IPS DF 19.7 (cell line): ENCODE measurements around the gene VANGL2.
"Not testable (repeated sequence)": the region's sequence is repeated elsewhere in the genome, so short reads cannot be mapped to it uniquely, and the experiment has no call there.

Source experiments
- DNase-seq: peaks from one replicate; pipeline ENCODE4 v3.0.0-alpha.2; 2013; ENCODE audit warnings: low read depth, low spot score

Gene VANGL2

GRCh38 chr1:160370561-160371345 lies 29.6 kb upstream of the VANGL2 start:
- no peak for DNase-seq

DNA sequence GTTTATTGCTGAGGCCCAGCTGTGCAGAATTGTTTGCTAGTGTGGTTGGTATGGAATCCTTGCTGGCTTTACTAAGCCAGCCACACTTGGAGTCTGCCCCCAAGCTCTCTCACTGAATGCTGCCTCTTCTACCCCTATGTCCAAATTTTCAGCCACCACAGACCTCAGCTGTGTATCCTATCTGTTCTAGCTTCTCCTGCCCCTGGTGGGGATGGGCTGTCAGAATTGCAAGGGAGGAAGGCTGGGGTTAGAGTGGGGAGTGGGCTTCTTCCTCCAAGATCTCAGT lies 29.1 kb upstream of the VANGL2 start:
- no peak for DNase-seq

- DNase-seq, result no peak
Observed at GRCh38 chr1:160371756-160372155, 28.6 kb upstream of the VANGL2 start.

GRCh38 chr1:160373696-160374095 lies 26.7 kb upstream of the VANGL2 start:
- DNase-seq, result no peak

- DNase-seq, result no peak
Observed at GRCh38 chr1:160374306-160375110, 25.9 kb upstream of the VANGL2 start.

DNA sequence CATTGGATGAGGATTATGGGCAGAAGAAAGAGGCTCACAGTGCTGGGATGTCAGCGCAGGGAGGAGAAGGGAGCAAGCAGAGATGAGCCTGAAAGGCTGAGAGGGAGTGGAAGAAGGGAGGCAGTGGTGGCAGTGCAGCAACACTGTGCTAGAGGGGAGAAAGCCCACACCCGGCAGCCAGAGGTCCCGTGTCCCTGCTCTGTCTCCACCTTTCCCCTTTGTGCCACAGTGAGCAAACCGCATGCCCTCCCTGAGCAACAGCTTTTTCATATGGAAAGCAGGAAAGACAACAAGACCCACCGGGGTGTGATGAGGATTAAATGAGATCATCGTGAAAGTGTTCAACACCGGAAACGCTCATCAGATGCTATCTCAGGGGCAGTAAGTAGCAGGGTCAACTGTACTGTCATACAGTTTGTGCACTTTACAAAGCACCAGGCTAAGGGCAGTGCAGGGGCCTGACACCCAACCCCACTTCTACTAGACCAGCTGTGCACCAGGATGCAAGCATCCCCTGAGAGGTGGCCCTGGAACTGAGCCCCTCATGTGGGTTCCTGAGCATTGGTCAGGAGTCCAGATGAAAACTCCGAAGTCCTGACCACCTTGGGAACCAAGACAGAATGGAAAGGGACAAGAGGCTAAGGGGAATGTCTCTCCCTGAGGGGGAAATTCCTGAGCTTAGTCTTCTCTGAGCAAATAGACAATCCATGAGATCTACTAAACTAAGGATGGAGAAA lies 24.4 kb upstream of the VANGL2 start:
- DNase-seq, result no peak

DNA sequence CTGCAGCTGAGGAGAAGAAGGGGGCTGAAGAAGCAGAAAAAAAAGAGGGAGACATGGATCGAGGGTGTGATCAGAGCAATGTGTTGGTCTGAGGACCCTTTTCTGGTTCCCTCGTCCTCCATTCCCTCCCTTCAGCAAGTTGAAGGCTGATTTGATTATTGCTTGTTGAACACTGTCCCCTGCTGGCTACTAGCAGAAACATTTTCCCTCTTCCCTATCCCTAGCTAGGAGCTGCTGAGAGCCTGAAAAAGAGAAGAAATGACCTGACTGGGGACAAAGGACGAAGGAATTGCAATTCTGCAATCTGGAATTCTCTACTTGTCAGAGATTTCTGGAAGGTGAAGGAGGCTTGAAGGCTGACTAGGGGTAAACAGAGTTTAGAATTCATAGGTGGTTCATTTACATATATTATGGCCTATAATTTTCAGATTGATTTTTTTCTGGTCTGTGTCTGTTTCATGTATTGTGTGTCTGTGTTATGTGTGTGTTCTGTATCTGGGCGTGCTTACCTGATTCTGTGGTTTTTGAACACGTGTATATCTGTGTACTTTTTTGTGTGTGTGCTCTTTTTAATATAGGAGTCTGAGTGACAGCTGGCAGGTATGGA lies 23.7 kb upstream of the VANGL2 start:
- DNase-seq, result peak; percentile 84

DNA sequence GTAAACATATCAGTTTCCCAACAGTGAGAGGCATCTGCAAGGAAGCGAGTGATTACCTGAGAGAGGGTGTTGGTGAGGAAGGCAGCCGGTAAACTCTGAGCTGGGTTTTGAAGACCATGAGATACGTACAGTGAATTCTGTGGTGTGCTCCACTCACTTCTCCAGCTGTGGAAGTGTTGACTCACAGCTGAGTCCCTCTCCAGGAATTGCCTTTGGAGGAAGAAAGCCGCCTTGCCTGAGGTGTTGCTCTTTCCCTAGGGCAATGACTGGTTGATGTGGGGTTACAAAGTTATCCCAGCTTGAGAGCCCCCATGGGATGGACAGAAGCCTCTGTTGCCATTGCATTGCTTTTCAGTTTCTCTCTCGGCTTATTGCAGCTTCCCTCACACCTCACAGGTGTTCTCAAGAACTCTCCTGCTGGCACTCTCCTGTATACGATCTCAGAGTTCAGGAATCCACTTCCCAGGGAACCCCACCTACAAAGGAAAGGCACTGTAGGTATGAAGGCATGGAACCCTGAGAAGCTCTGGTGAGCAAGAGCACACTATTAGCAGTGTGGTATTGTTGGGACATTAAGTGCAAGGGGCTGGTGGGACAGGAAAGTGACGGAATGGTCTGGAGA lies 22.7 kb upstream of the VANGL2 start:
- no peak for DNase-seq

GRCh38 chr1:160384812-160385211 lies 15.6 kb upstream of the VANGL2 start:
- not testable (repeated sequence) for DNase-seq

GRCh38 chr1:160388406-160388805 lies 12.0 kb upstream of the VANGL2 start:
- DNase-seq, result not testable (repeated sequence)

DNA sequence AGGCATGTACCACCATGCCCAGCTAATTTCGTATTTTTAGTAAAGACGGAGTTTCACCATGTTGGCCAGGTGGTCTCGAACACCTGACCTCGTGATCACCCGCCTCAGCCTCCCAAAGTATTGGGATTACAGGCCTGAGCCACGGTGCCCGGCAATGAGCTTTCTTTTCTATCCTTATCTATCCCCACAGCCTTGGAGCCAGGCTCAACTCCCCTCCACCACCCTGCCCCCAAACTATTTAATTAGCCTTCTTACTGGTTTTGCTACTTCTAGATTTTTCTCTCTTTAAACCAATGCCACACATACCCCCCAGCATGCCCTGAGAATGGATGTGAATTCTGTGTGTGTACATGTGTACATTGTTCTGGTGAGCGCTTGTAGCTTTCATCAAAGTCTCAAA lies 5.7 kb upstream of the VANGL2 start:
- DNase-seq, result no peak

DNA sequence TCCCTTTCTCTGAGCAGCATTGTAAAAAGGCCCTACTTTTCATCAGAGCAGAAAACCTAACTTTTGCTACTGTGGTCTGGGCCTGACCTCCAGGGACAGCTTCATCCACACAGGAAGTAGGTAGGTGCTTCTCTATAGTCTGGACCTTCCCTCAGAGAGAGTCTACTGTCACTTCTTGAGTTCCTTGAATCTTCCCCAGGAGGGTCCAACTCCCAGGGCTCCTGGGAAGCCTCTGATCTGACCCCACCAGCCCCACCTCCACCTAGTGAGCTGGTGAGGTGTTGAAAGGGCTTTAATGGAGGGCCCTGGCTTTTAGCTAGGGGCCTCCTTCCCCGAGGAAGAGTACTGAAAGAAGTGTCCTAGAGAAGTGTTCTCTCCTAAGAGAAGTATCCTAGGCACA lies 2.7 kb upstream of the VANGL2 start:
- DNase-seq, result no peak

DNA sequence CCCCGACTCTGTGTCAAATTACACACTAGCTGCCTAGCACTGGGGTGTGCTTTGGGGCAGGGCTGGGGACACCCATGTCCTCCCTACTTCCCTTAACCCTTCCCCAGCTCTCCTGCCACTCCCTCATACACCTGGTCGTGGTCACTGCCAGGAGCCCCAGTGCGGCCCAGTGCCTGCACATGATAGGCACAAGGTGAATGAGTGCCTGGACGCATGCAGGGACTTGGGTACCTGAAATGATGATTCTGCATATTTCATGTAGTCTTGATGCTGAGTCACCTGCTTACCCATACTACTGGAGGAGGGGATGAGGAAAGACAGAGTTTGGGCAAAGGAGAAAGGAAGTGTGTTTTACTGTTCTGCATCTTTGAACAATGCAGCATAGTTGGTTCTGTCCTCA lies 1.5 kb upstream of the VANGL2 start:
- DNase-seq, result no peak

DNA sequence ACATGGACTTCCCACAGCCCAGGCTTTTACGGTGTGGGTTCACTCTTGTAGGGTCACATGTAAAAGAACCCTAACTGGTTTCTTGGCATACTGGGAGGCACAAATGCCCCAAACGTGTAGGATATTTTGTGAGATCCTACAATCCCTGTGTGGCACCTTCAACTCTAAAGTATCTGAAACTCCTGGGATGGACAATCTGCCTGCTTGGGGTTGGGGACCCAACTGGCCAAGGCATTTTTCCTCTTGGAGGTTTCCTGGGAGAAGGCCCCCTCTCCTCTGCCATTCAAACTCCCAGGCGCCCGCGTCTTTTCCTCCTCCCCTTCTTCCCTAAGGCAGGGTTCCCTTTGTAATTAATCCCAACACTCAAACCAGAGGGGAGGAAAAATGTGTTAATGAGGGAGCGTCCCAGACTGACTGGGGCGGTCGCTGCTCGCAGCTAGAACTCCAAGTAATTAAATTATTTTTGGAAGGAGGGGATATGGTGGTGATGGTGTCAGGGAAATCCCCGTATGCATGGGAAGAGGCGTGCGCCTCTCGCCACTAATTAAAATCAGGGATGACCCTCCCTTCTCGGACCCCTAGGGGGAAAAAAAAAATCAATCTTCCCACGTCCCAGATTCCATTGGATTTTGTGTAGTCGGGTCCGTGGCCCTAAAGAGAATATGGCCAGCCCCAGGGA lies 681 bp upstream of the VANGL2 start:
- no peak for DNase-seq

GRCh38 chr1:160400646-160401486 lies 502 bp downstream of the VANGL2 start:
- DNase-seq, result no peak

- no peak for DNase-seq
Observed at GRCh38 chr1:160401487-160401805, 1.1 kb downstream of the VANGL2 start.

GRCh38 chr1:160402001-160402795 lies 1.8 kb downstream of the VANGL2 start:
- DNase-seq, result no peak

DNA sequence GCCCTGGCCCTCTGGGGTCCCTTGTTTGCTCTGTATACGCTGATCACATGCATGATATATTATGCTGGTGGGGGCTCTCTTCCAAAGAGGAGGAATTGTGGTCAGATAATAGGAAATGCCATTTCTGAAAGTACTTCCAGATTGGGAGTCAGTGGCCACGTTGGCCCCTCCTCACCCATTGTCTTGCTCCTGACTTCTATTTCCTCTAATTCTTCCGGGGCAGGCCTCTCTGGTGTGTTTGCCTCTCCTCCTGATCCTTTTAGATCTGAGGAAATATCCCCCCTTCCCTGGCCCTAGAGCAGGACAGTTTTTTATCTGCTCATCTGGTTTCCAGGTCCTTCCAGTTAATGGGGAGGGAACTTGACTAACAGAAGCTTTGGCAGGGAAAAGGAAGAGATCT lies 2.9 kb downstream of the VANGL2 start:
- DNase-seq, result no peak

- no peak for DNase-seq
Observed at GRCh38 chr1:160404094-160404493, 3.7 kb downstream of the VANGL2 start.
